ENCODE results near the gene ZNF606.

ZNF606 gene

DNA sequence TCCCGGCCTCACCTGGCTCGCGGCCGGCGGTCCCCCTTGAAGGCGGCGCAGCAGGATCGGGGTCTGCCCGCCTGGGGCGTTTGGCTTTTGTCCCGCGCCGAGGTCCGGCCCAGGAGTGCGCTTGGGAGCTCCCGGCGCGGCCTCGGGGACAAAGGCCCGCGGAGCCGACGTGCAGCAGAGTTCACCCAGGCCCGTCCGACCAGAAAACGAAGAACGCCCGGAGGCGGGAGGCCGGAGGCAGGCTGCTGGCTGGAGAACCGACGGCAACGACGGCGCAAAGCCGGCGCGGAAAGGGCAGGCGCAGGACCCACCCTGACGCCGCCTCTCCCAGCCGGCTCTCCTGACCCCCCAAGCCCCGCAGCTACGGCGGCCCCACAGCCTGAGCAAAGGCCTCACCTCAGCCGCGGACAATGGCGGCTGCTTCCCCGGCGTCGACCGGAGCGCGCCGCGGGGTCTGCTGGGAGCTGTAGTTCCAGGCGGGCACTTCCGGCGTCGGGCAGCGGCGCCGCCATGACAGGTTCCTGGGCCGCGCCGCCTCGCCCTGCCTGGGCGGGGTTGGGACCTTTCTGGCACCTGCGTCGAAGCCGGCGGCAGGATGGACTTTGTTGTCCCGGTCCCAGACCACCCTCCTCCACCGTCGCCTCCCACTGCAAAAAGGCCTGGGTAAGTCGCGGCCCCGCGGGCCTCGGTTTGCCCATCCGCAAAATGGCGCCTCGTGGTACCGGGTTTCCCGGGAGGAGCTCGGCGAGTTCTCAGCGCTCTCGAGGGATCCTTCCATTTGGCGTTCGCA lies at the start of gene ZNF606:
TSS of gene ZNF606 (minus strand) at position 437 of the 790 bp plus-strand sequence. CDS start 1,501 bp downstream, outside the sequence.
- DNase-seq (ENCODE audit: low read depth): peak; percentile 85

DNA sequence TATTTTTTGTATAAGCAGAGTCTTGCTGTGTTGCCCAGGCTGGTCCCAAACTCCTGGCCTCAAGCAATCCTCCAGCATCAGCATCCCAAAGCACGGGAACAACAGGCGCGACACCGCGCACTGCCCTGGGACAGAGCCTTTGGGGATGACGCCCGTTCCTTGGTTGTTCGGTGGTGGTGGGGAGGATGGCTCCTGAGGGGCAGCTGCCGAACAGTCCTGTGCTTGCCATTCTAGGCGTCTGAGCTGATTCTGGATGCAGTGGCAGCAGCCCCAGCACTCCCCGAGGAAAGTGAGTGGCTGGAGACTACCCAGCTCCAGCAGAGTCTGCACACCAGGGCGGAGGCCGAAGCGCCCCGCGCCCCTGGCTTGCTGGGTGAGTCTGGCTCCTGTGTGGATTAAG lies 49.6 kb upstream of the ZNF606 start:
- DNase-seq (ENCODE audit: low read depth): no peak

DNA sequence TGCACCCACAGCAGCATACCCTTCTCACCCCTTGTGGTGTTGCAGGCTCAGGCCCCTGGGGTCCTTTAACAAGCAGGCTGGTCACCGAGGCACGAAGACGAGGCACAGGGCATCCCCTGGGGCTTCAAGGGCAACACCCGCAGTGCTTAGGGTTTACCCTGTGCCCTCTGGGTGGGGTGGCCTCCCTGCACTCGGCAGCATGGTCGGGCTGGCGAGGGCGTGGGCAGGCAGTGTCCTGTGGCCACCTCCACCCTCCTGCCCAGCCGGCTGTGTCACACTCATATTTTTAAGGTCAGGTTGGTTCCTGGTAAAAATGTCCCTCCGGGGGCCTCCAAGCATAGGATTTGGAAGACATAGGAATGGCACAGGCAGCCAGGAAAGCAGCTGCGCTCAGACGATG lies 45.1 kb upstream of the ZNF606 start:
- no peak for DNase-seq (ENCODE audit: low read depth)

DNA sequence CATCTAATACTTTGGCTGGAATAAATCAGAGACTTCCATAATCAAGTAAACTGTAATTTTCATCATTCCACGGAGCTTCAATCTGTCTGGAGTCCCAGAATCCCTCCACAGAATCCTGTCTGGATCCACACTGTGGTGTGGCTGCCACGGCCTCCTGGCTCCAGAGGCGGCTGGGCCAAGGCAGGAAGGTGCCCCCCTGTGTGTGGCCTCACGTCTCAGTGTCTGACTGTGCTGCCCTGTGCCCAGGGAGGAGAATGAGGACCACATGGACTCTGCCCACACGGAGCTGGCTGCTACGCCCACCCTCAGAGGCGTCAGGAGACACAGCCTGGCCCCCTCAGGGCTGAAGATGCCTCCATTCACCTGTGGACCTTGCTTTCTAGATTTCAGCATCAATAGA lies 44.2 kb upstream of the ZNF606 start:
- DNase-seq (ENCODE audit: low read depth): no peak

DNA sequence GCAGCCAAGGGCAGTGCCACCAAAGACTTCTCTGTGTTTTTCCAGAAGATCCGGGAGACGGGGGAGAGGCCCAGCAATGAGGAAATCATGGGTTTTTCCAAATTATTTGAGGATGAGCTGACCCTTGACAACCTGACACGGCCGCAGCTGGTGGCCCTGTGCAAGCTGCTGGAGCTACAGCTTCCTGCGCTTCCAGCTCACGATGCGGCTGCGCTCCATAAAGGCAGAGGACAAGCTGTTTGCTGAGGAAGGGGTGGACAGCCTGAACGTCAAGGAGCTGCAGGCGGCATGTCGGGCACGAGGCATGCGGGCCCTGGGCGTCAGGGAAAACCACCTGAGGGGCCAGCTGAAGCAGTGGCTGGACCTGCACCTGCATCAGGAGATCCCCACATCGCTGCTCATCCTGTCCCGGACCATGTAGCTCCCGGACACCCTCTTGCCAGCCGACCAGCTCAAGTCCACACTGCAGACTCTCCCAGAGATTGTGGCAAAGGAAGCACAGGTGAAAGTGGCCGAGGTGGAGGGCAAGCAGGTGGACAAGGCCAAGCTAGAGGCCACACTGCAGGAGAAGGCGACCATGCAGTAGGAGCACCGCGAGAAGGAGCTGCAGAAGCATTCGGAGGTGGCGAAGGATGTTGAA lies 42.9 kb upstream of the ZNF606 start:
- no peak for DNase-seq (ENCODE audit: low read depth)

DNA sequence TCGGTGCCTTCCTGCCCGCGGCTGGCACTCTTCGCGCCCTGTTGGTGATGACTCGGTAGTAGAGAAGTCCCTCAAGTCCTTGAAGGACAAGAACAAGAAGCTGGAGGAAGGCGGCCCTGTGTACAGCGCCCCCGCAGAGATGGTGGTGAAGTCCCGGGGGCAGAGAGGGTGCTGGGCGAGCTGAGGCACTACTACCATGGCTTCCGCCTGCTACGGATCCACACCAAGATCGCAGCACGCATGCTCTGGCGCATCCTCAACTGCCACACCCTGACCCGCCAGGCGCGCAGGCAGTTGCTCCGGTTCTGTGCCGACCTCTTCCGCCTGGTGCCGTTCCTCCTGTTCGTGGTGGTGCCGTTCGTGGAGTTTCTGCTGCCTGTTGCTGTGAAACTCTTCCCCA lies 42.3 kb upstream of the ZNF606 start:
- no peak for DNase-seq (ENCODE audit: low read depth)

DNA sequence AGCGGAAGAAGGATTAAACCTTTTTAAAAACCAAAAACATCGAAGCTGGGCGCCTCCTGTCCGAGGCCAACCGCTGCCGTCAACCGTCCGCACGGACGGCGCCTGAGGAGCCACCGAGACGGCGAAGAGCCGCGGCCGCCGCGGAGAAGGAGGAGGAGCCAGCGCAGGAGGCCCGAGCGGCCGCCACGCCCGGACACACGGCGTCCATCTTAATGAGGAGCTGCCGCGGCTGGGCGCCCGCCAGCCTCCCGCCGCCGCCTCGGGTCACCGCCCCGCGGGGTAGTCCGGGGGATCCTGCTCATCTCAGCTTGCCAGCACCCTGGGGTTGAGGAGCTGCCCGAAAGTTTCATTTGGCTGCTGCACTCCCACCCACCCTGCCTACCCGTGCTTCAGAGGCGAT lies 41.8 kb upstream of the ZNF606 start:
- DNase-seq (ENCODE audit: low read depth): no peak

DNA sequence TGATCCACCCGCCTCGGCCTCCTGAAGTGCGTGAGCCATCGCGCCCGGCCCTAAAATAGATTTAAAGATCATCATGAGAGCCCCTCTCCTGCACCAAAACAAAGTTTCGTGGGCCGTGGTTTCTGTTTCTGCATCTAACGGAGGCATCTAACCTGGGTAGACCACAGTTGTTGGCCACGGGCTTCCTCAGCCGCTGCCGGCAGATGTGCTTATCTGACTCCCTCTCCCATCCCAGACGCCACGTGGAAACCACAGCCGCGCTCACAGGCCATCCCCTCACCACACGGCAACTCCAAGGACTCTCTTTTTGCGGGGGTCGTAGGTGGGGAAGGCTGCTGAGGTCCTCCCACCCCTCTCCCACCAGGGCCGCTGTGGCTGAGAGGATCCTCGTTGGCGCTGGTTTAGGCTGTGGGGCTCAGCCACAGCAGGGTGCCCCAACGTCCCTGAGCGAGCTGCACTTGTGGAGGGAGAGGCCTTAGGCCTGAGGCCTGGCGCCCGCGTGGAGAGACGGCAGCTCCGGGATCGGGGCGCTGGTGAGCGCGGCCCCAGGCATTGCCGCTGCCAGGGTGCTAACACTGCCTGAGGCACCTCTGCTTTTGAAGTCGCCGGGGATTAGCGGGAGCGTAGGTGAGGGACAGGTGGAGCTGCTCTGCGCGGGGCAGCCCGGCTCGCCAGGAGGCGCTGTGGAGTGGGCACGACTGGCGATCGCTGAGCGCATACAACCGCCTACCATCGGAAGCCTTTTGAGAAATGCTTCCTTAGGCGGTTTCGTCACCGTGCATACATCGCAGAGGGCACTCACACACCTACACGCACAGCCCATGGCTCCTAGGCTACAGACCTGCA lies 40.1 kb upstream of the ZNF606 start:
- no peak for DNase-seq (ENCODE audit: low read depth)

DNA sequence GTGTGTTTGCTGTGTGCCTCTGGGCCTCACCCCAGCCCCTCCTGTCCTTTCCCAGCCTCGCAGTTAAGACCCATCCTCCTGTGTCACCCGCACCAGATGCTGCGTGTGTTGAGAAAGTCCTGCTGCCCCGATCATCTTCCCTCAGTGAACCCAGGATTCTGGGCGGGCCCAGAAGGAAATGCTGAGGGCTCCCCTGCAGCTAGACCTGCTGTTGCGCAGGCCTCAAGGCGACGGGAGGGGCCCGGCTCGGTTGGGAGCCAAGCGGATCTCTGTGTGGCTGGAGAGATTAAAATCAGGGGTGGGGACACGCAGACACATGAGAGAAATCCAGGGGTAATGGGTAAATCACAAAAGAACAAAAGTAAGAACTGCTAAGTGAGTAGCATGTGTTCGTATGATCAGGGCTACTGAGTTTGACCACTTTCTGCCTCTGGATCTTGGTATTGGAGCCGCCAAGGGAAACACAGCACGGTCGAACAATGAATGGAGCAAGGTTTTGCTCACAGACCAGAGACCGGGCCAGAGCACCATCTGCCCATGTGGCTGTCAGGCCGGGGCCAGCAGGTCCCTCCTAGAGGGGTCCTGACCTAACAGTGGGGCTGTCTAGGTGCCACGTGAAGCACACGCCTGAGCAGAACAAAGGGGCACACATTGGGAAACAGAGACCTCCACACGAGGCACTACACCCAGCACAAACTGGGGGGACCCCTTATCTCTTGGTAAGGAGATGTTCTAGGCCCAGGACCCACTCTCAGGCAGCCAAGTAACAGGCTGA lies 38.3 kb upstream of the ZNF606 start:
- no peak for DNase-seq (ENCODE audit: low read depth)

DNA sequence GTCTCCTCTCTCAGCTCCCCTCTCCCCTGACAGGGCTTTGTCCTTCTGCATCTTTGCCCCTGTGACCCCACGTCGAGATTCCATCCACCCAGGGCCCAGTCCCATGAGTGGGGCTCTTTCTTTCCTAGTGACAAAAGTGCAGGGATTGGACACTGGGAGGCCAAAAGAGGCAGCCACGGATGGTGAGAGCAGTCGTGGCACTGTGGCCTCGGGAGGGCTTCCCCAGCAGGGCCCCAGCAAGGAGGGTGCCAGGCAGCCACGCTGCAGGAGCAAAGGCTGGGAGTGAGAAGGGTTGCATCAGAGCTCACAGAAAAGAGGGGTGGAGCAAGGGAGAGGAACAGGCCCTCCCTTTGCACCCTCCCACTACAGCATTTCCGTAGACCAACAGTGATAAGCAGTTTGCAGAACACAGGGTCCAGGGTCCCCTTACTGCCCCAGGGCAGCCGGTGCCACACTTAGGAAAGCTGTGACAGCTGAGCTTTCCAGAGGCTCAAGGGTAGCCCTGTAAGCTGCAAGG lies 36.1 kb upstream of the ZNF606 start:
- DNase-seq (ENCODE audit: low read depth): no peak

DNA sequence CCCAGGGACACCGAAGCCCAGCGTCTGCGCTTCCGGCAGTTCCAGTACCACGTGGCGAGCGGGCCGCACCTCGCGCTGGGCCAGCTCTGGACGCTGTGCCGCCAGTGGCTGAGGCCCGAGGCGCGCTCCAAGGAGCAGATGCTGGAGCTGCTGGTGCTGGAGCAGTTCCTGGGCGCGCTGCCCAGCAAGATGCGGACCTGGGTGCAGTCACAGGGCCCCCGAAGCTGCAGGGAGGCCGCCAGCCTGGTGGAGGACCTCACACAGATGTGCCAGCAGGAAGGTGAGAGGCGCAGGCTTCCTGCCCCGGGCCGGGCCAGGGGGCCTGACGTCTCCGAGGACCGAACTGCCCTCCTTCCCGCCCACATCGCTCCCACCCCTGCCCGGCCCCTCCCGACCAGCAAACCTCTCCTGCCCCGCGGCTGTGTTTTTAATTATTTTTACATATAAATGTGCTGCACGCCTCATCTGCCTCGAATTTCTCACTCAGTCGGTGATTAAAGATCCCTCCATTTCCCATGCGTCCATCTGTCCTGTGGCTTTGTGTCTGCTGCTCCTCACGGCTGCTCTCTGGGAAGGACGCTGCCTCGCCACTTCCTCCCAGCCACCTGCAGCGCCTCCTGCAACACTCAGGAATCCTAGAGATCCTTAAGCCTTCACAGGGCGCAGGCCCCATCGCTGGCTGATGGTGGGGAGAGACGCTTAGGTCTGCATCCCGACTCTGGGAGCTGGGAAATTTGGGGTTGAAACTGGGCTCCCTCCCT lies 35.5 kb upstream of the ZNF606 start:
- DNase-seq (ENCODE audit: low read depth): no peak

DNA sequence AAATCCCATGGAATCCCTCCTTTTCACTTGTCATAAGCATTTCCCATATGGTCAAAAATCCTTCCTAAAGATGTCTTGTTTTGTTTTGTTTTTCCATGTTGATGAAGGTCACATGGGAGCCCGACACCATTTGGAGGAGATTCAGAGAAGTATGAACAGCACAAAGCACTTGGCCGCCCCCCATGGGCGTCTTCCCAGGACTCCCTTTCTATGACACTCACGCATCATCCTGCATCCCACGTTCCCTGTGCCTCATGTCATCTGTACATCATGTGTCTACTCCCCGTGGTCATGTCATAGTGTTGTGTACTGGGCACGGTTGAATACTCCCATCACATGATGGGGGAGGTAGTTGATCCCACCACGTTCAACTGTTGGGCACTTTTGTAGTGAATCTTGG lies 33.2 kb upstream of the ZNF606 start:
- no peak for DNase-seq (ENCODE audit: low read depth)

DNA sequence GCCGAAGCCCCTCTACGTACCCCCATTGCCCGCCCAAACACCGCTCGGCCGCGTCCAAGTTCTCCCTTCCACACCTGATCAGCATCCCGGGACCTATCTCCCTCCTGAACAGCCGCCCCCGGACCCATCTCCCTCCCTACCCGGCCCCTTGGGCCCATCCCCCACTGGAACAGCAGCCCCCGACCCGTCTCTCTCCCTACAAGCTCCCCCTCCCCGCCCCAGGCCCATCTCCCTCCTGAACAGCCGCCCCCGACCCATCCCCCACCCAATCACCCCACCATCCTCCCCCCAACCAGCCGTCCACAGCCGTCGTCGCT lies 31.8 kb upstream of the ZNF606 start:
- no peak for DNase-seq (ENCODE audit: low read depth)

DNA sequence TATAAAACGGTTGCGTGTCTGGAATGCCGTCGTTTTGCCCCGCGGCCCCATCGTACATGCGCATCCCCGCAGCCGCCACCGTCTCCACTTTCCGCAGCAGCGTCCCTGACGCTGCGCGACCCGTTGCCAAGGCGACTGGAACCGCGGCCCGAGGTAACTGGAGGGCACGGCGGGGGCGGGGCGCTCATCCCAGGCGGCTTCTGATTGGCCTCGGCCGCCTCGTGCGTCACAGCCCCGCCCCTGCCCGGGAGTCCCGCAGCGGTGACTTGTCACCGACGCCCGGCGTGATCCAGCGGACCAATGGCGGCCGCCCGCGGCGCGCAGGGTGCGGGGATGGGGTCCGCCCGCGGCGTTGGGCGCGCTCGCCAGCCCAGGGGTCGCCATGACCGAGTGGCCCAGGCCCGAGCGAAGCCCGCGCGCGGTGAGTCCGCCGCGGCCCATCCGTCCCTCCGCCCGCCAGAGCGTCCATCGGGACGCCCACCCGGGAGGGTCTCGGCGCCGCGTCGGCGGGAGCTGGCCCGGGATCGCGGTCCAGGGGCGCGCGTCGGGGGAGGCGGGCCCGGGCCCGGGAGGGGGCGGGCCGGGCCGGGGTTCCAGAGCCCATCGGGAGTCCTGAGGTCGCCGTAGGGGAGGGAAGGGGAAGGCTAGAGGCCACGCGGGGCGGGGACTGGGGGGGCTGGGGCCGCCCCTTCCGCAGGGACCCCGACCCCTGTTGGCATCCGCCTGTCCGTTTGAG lies 31.3 kb upstream of the ZNF606 start, which contains the start of gene ZSCAN1:
TSS of gene ZSCAN1 (plus strand) at position 285 of the 736 bp plus-strand sequence. CDS start 3,812 bp downstream, outside the sequence.
- DNase-seq (ENCODE audit: low read depth): no peak

DNA sequence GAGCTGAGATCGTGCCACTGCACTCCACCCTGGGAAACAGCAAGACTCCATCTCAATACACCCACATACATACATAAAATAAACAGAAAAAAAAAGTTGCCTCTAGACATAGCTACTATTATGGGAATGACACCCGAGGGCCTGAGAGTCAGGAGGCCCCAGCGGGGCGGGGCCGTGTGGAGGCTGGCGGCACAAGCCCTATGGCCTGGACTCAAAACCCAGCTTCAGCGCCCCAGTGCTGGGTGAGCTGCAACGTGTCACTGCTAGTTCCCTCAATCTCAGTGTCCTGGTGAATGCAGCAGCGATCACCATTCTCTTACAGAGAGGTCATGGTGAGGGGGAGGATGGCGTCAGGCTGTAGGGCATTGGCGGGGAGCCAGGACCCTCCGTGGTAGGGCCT lies 22.0 kb upstream of the ZNF606 start:
- no peak for DNase-seq (ENCODE audit: low read depth)

DNA sequence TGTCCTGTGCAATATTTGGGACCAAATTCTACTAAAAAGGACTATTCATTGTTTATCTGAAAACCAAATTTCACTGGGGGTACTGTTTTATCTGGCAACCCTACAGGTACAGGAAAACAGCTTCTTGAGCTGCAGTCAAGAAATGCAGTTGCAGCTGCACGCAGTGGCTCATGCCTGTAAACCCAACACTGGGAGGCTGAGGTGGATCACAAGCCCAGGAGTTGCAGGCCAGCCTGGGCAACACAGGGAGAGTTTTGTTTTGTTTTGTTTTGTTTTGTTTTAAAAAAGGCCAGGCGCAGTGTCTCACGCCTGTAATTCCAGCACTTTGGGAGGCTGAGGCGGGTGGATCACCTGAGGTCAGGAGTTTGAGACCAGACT lies 19.7 kb upstream of the ZNF606 start:
- no peak for DNase-seq (ENCODE audit: low read depth)

DNA sequence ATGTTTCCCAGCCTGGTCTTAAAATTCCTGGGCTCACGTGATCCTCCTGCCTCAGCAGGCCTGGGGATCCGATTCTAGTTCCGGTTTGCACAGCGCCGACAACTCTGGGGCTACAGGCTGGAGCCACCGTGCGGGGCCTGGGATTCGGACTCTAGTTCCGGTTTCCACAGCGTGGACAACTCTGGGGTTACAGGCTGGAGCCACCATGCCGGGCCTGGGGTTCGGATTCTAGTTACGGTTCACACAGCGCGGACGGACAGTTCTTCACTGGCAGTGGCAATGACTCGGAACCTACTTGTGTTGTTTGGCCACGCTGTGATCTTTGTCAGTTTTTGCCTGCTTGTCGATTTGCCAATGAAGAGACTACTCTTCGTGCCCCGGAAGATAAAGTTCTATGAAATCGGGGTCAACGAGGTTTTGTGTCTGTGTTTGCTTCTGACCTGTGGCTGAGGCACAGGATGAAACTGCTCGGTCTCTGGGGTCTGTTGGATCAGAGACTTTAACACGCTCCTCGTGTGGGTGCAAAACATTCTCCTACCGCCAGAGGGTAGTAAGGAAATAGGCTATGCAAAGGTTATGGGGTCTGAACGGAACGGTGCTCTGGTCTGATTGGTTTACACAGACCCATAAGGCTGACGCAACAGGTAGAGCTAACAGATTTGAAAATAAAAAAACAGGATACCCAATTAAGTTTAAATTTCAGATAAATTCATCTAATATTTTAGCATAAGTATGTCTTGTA lies 19.1 kb upstream of the ZNF606 start:
- DNase-seq (ENCODE audit: low read depth): peak; percentile 41

DNA sequence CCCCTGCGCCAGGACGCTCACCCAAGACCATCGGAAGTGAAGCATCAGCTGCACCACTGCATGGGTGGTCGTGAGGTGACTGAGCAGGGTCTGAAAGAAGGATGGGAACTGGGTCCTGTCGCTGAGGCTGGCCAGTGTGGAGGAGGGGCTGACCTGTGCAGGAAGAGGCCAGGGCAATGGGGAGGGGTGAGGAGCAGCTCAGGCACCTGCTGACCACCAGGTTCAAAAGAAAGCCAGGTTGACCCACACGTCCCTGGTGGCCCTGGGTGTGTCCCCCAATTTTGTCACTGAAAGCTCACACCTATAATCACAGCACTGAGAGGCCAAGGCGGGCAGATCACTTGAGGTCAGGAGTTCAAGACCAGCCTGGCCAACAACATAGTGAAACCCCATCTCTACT lies 17.5 kb upstream of the ZNF606 start:
- DNase-seq (ENCODE audit: low read depth): no peak

DNA sequence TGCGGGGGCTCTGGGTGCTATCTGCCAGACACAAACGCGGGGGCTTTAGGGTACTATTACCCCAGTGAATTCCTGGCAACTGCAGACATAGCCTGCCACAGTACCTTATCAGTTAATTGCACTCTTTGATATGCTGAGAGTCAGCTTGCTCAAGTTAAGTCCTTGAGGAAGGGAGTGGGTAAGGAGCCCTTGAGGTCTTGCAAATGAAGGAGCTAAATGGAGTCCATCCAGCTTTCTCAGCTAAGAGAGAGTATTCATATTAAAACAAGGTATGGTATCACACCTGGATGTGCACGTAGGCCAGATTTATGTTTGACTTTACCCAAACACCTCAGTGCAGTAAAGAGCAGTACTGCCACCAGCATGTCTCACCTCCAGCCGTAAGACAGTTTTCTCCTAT lies 11.5 kb upstream of the ZNF606 start:
- DNase-seq (ENCODE audit: low read depth): no peak

DNA sequence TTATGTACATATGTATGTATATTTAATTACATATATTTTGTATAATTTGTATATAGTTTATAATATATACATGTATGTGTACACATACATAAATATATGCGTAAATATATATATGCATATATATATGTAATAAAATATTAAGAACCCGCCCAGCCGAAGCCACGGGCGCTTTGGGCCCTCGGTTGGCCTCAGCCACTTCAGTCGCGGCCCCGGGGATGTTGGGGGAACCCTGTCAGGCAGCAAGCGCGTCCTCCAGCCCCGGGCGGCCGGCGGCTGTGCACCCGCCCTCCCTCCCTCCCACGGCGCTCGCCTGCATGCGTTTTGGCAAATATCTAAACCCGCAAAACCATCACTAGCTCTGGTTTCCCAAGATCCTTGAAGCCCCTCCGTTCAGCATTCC lies 7.9 kb upstream of the ZNF606 start:
- no peak for DNase-seq (ENCODE audit: low read depth)
